GM21528 (cell line): ENCODE measurements around the gene HMGB1.
"Not testable (repeated sequence)": the region's sequence is repeated elsewhere in the genome, so short reads cannot be mapped to it uniquely, and the experiment has no call there.

ENCODE experiments used
- ATAC-seq: cut with Tn5 transposase; IDR thresholded peaks from one replicate; pipeline ENCODE4 v1.9.1; 2021; ENCODE audit warnings: mild to moderate bottlenecking, moderate library complexity; ENCODE audit not compliant: unreplicated experiment, low FRiP score

The HMGB1 gene

GRCh38 chr13:30466841-30467252 is 1.1 kb upstream of the HMGB1 start:
- ATAC-seq: no peak

GRCh38 chr13:30466358-30466714 is 600 bp upstream of the HMGB1 start:
- ATAC-seq: no peak

- ATAC-seq: no peak
Measured at GRCh38 chr13:30465343-30465592, 468 bp downstream of the HMGB1 start.

- ATAC-seq: peak; percentile 40
Measured at GRCh38 chr13:30464496-30465342, 1.0 kb downstream of the HMGB1 start.

- peak; percentile 46 for ATAC-seq
Measured at GRCh38 chr13:30463787-30464495, 1.8 kb downstream of the HMGB1 start.

- ATAC-seq: not testable (repeated sequence)
Measured at GRCh38 chr13:30461279-30462066, 4.3 kb downstream of the HMGB1 start.

GRCh38 chr13:30457306-30457891 is 8.3 kb downstream of the HMGB1 start:
- no peak for ATAC-seq

- ATAC-seq: no peak
Measured at GRCh38 chr13:30456290-30456689, 9.4 kb downstream of the HMGB1 start.

GRCh38 chr13:30454991-30455390 is 10.7 kb downstream of the HMGB1 start:
- no peak for ATAC-seq

- ATAC-seq: no peak
Measured at GRCh38 chr13:30453727-30454126, 12.0 kb downstream of the HMGB1 start.

GRCh38 chr13:30451476-30451875 is 14.3 kb downstream of the HMGB1 start:
- not testable (repeated sequence) for ATAC-seq

GRCh38 chr13:30450066-30450465 is 15.7 kb downstream of the HMGB1 start:
- no peak for ATAC-seq

GRCh38 chr13:30448441-30448840 is 17.3 kb downstream of the HMGB1 start:
- no peak for ATAC-seq

- peak; percentile 5 for ATAC-seq
Measured at GRCh38 chr13:30446126-30446500, 19.6 kb downstream of the HMGB1 start.

GRCh38 chr13:30443957-30444404 is 21.8 kb downstream of the HMGB1 start:
- no peak for ATAC-seq

- ATAC-seq: not testable (repeated sequence)
Measured at GRCh38 chr13:30443491-30443890, 22.2 kb downstream of the HMGB1 start.

- ATAC-seq: no peak
Measured at GRCh38 chr13:30442926-30443325, 22.8 kb downstream of the HMGB1 start.

GRCh38 chr13:30440910-30441703 is 24.6 kb downstream of the HMGB1 start:
- ATAC-seq: peak; percentile 40

- no peak for ATAC-seq
Measured at GRCh38 chr13:30438286-30438685, 27.4 kb downstream of the HMGB1 start.

GRCh38 chr13:30437177-30437576 is 28.6 kb downstream of the HMGB1 start:
- ATAC-seq: no peak
